Adrenal gland (tissue), 12 donors: ENCODE data around the gene KHK. TPM values are rescaled to one million over a fixed set of nuclear protein-coding genes. Genes with fewer than 3 reads are reported as not detected.

ENCODE experiments used
- DNase-seq, 7 donors: peaks; one replicate each; pipeline ENCODE4 v3.0.0-alpha.2; 2019 to 2020
- H3K27ac ChIP-seq, 5 donors: fragments of 200-600 bp; sonication (generic) in 4 of 5; 1 replicate in 3 of 5; 2 replicates in 2 of 5; pipeline versions ENCODE4 v1.5.1 to v1.8.0; 2016 to 2020; ENCODE audit warnings: mild to moderate bottlenecking in 1 of 5
- H3K27me3 ChIP-seq: fragments of 200-600 bp; 2 replicates; pipeline ENCODE4 v1.8.0; 2021
- H3K36me3 ChIP-seq, 2 donors: fragments of 200-600 bp; replicated peaks in 1 of 2; 1 replicate in 1 of 2; 2 replicates in 1 of 2; pipeline versions ENCODE4 v1.5.1 to v1.8.0; 2018 to 2022
- H3K4me1 ChIP-seq, 2 donors: fragments of 200-600 bp; replicated peaks in 1 of 2; 1 replicate in 1 of 2; 2 replicates in 1 of 2; pipeline versions ENCODE4 v1.5.1 to v1.8.0; 2018 to 2021
- H3K4me3 ChIP-seq, 4 donors: fragments of 200-600 bp; sonication (generic) in 3 of 4; one replicate each; pipeline ENCODE4 v1.5.1; 2016 to 2018
- H3K9me3 ChIP-seq, 3 donors: fragments of 200-600 bp; sonication (generic) in 1 of 3; replicated peaks in 1 of 3; 1 replicate in 2 of 3; 2 replicates in 1 of 3; pipeline versions ENCODE4 v1.5.1 to v1.8.0; 2016 to 2021
- POLR2A ChIP-seq, 2 donors: fragments of 450-650 bp; IDR thresholded peaks; one replicate each; pipeline ENCODE4 v1.6.1; 2017; ENCODE audit warnings: antibody characterized with exemption in 2 of 2, mild to moderate bottlenecking in 2 of 2, moderate library complexity in 1 of 2
- WGBS, 4 donors: extraction: QIAGEN DNeasy Blood & Tissue Kit in 2 of 4; methylation state at CpG; one replicate each; pipeline versions ENCODE4 v1.1.5 to v1.1.7; 2013 to 2017; 5-methylcytosine and 5-hydroxymethylcytosine counted together
- intact Hi-C, 2 donors: fragments of 100-400 bp; cut with DNase I; formaldehyde crosslinking; loops; one replicate each; pipeline versions ENCODE4 v1.14.1 to v1.15.0; 2022 to 2023
- polyA plus RNA-seq, 3 donors: library from polyadenylated mRNA; stranded (reverse); fragments of 200-250 nt in 2 of 3; fragments of 350-450 nt in 1 of 3; fragmentation: Illumina TruSeq in 1 of 3; extraction: RNeasy Lipid Tissue Mini Kit (QIAGEN cat#74804) in 1 of 3; gene quantifications; one replicate each; pipeline ENCODE4 v1.2.3, GENCODE V29; 2013 to 2014
- total RNA-seq, 9 donors: library from RNA; depleted of rRNA in 4 of 9; stranded (reverse); fragments of >200 nt in 4 of 9; fragments of 120-200 nt in 1 of 9; fragmentation: NEBNext Ultra II Directional in 1 of 9; extraction: Animal tissue kit (Norgen Biotek cat#: 25700) in 1 of 9; gene quantifications; one replicate each; pipeline versions ENCODE4 v1.1.0 to v1.2.4, GENCODE V29; 2013 to 2023
- TF ChIP-seq, protein P1 (sequence below), 6 experiments: fragments of 450-650 bp in 4 of 6; fragments of 200-600 bp in 2 of 6; sonication (generic) in 1 of 6; IDR thresholded peaks; 1 replicate in 5 of 6; 2 replicates in 1 of 6; pipeline versions ENCODE4 v1.5.1 to v1.8.0; 2016 to 2021; ENCODE audit warnings: antibody characterized with exemption in 6 of 6, mild to moderate bottlenecking in 2 of 6, moderate library complexity in 1 of 6
- donor health status: healthy with polysubstance abuse.
- donor health status: Bipolar disorder and iron deficiency.
- donor health status: DM: yes; HTN: yes; CAD: no.
- donor health status: DM: no; HTN: no; CAD: no.
- donor health status: DM: no; HTN: no; CAD: no.
- donor health status: DM: yes; HTN: yes; CAD: no.

KHK gene
- total and polyA plus RNA-seq, 12 donors, result 3.3 to 14.4 (median 6.9) TPM

DNA sequence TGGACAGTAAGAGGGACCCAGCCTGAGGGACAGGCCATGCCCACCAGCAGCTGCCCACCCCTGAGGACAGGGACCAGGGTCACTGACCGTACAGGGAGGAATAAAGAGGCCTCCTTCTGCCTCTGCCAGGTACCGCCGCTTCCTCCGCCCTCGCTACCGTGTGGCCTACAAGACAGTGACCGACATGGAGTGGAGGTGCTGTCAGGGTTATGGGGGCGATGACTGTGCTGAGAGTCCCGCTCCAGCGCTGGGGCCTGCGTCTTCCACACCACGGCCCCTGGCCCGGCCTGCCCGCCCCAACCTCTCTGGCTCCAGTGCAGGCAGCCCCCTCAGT is 6.0 kb upstream of the KHK start:
- intact Hi-C loops, result loop anchor here (5.0 to 10.0 kb wide), 4 partner anchors 46 to 116 kb away; partner anchors contain the start of gene TMEM214 (in 2 of the 2)
- H3K4me1 ChIP-seq, result peaks cover 12 to 26% of the 10 kb centered on the region in 2 donors
- H3K36me3 ChIP-seq, result peaks cover 0 to 6% of the 10 kb centered on the region in 2 donors
- TF ChIP-seq POLR2A (IDR thresholded peaks at IDR 0.05), result no peak
- no peak for DNase-seq
- H3K4me3 ChIP-seq, result peak overlapping the region in 1 of 4 donors; percentile 51
- H3K27me3 ChIP-seq, result no peaks in the 10 kb centered on the region
- peak overlapping the region in 2 of 5 donors; percentile 80 to 81 for H3K27ac ChIP-seq
- H3K9me3 ChIP-seq, result no peaks in the 10 kb centered on the region
- WGBS, 4 donors, result 81 to 90% (median 88%) methylated on average over 9 to 14 of the region's 14 CpGs

DNA sequence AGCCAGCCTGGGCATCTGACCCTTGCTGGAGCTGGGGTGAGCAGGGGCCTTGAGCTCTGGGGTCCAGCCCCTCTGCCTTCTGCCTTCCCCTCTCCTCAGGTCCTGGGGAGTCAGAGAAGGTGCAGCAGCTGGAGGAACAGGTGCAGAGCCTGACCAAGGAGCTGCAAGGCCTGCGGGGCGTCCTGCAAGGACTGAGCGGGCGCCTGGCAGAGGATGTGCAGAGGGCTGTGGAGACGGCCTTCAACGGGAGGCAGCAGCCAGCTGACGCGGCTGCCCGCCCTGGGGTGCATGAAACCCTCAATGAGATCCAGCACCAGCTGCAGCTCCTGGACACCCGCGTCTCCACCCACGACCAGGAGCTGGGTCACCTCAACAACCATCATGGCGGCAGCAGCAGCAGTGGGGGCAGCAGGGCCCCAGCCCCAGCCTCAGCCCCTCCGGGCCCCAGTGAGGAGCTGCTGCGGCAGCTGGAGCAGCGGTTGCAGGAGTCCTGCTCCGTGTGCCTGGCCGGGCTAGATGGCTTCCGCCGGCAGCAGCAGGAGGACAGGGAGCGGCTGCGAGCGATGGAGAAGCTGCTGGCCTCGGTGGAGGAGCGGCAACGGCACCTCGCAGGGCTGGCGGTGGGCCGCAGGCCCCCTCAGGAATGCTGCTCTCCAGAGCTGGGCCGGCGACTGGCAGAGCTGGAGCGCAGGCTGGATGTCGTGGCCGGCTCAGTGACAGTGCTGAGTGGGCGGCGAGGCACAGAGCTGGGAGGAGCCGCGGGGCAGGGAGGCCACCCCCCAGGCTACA is 4.4 kb upstream of the KHK start:
- no peaks in the 10 kb centered on the region for H3K27me3 ChIP-seq
- peaks cover 0 to 6% of the 10 kb centered on the region in 2 donors for H3K36me3 ChIP-seq
- no peaks in the 10 kb centered on the region for H3K9me3 ChIP-seq
- DNase-seq, result no peak
- peaks cover 15 to 38% of the 10 kb centered on the region in 2 donors for H3K4me1 ChIP-seq
- no peak overlapping the region for H3K4me3 ChIP-seq
- intact Hi-C loops, result loop anchor here (5.0 to 10.0 kb wide), 4 partner anchors 47 to 117 kb away; partner anchors contain the start of gene TMEM214 (in 2 of the 2)
- no peak for TF ChIP-seq POLR2A (IDR thresholded peaks at IDR 0.05)
- TF ChIP-seq, protein P1, sequence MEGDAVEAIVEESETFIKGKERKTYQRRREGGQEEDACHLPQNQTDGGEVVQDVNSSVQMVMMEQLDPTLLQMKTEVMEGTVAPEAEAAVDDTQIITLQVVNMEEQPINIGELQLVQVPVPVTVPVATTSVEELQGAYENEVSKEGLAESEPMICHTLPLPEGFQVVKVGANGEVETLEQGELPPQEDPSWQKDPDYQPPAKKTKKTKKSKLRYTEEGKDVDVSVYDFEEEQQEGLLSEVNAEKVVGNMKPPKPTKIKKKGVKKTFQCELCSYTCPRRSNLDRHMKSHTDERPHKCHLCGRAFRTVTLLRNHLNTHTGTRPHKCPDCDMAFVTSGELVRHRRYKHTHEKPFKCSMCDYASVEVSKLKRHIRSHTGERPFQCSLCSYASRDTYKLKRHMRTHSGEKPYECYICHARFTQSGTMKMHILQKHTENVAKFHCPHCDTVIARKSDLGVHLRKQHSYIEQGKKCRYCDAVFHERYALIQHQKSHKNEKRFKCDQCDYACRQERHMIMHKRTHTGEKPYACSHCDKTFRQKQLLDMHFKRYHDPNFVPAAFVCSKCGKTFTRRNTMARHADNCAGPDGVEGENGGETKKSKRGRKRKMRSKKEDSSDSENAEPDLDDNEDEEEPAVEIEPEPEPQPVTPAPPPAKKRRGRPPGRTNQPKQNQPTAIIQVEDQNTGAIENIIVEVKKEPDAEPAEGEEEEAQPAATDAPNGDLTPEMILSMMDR (IDR thresholded peaks at IDR 0.05), result no peak
- 77 to 90% (median 84%) methylated on average over 7 to 38 of the region's 38 CpGs for WGBS, 4 donors
- peak overlapping the region in 2 of 5 donors; percentile 61 to 68 for H3K27ac ChIP-seq

DNA sequence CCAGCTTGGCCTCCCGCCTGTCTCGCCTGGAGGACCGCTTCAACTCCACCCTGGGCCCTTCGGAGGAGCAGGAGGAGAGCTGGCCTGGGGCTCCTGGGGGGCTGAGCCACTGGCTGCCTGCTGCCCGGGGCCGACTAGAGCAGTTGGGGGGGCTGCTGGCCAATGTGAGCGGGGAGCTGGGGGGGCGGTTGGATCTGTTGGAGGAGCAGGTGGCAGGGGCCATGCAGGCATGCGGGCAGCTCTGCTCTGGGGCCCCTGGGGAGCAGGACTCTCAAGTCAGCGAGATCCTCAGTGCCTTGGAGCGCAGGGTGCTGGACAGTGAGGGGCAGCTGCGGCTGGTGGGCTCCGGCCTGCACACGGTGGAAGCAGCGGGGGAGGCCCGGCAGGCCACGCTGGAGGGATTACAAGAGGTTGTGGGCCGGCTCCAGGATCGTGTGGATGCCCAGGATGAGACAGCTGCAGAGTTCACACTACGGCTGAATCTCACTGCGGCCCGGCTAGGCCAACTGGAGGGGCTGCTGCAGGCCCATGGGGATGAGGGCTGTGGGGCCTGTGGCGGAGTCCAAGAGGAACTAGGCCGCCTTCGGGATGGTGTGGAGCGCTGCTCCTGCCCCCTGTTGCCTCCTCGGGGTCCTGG is 3.7 kb upstream of the KHK start:
- no peaks in the 10 kb centered on the region for H3K27me3 ChIP-seq
- H3K27ac ChIP-seq, result no peak overlapping the region
- TF ChIP-seq, protein P1 (IDR thresholded peaks at IDR 0.05), result no peak
- no peak for TF ChIP-seq POLR2A (IDR thresholded peaks at IDR 0.05)
- peaks cover 19 to 37% of the 10 kb centered on the region in 2 donors for H3K4me1 ChIP-seq
- H3K4me3 ChIP-seq, result no peak overlapping the region
- peaks cover 0 to 6% of the 10 kb centered on the region in 2 donors for H3K36me3 ChIP-seq
- no peaks in the 10 kb centered on the region for H3K9me3 ChIP-seq
- 77 to 88% (median 85%) methylated on average over 14 to 27 of the region's 27 CpGs for WGBS, 4 donors
- intact Hi-C loops, result loop anchor here (5.0 to 10.0 kb wide), 4 partner anchors 48 to 118 kb away; partner anchors contain the start of gene TMEM214 (in 2 of the 2)
- no peak for DNase-seq

DNA sequence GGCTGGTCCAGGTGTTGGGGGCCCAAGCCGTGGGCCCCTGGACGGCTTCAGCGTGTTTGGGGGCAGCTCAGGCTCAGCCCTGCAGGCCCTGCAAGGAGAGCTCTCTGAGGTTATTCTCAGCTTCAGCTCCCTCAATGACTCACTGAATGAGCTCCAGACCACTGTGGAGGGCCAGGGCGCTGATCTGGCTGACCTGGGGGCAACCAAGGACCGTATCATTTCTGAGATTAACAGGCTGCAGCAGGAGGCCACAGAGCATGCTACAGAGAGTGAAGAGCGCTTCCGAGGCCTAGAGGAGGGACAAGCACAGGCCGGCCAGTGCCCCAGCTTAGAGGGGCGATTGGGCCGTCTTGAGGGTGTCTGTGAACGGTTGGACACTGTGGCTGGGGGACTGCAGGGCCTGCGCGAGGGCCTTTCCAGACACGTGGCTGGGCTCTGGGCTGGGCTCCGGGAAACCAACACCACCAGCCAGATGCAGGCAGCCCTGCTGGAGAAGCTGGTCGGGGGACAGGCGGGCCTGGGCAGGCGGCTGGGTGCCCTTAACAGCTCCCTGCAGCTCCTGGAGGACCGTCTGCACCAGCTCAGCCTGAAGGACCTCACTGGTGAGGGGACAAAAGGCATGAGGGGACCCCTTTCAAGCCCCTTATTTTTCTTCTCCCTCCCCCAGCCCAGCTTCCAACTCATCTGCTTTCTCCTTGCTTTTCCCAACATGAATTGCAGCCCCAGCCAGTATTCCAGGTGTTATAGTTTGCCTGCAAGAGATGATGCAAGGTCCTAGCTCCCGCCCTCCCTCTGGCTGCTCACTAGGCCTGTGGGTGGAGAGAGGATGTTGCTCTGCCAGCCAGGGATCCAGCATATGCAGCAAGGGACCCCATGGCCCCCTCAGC is 2.9 kb upstream of the KHK start:
- intact Hi-C loops, result loop anchor here (5.0 to 10.0 kb wide), 4 partner anchors 49 to 119 kb away; partner anchors contain the start of gene TMEM214 (in 2 of the 2)
- WGBS, 4 donors, result 81 to 86% (median 84%) methylated on average over 14 to 20 of the region's 20 CpGs
- Histone ChIP-seq H3K36me3 (peaks cover 0 to 6% of the 10 kb centered on the region in 2 donors), H3K27ac (no peak overlapping the region), H3K9me3 (no peaks in the 10 kb centered on the region), H3K4me3 (no peak overlapping the region), H3K4me1 (peaks cover 19 to 36% of the 10 kb centered on the region in 2 donors), H3K27me3 (no peaks in the 10 kb centered on the region)
- TF ChIP-seq, protein P1 (IDR thresholded peaks at IDR 0.05), result no peak
- no peak for TF ChIP-seq POLR2A (IDR thresholded peaks at IDR 0.05)
- DNase-seq, result no peak
